CD14-positive monocyte (primary cell): Measurements from ENCODE around the gene MRPL9. TPM values are rescaled to one million over a fixed set of nuclear protein-coding genes. Genes with fewer than 3 reads are reported as not detected.

Source experiments
- DNase-seq, 3 donors: peaks; one replicate each; pipeline ENCODE4 v3.0.0-alpha.2; 2011 to 2022
- H2AFZ ChIP-seq: 2 replicates; pipeline ENCODE4 v1.6.0; 2012; ENCODE audit warnings: mild to moderate bottlenecking, low read depth, low read length, inconsistent platforms; ENCODE audit not compliant: insufficient read depth, poor library complexity, severe bottlenecking
- H3K27ac ChIP-seq, 2 donors: 1 replicate in 1 of 2; 2 replicates in 1 of 2; pipeline ENCODE4 v1.5.1; 2012 to 2013; ENCODE audit warnings: low read length in 2 of 2, control low read depth in 1 of 2, inconsistent platforms in 1 of 2, low read depth in 1 of 2, mild to moderate bottlenecking in 1 of 2
- H3K27me3 ChIP-seq, 2 donors: one replicate each; pipeline versions ENCODE4 v1.6.0 to v1.6.1; 2011 to 2013; ENCODE audit warnings: low read length in 2 of 2; ENCODE audit not compliant: control insufficient read depth in 2 of 2, insufficient read depth in 2 of 2
- H3K36me3 ChIP-seq, 2 donors: replicated peaks in 1 of 2; 1 replicate in 1 of 2; 2 replicates in 1 of 2; pipeline versions ENCODE4 v1.5.1 to v1.6.1; 2012 to 2013; ENCODE audit warnings: low read length in 2 of 2, control low read depth in 1 of 2, inconsistent platforms in 1 of 2, mild to moderate bottlenecking in 1 of 2; ENCODE audit not compliant: insufficient read depth in 2 of 2, control insufficient read depth in 1 of 2
- H3K4me1 ChIP-seq, 2 donors: 1 replicate in 1 of 2; 2 replicates in 1 of 2; pipeline versions ENCODE4 v1.5.1 to v1.6.1; 2012 to 2013; ENCODE audit warnings: low read length in 2 of 2, control low read depth in 1 of 2, inconsistent platforms in 1 of 2, mild to moderate bottlenecking in 1 of 2, moderate library complexity in 1 of 2; ENCODE audit not compliant: insufficient read depth in 2 of 2, control insufficient read depth in 1 of 2
- H3K4me2 ChIP-seq: replicated peaks from 2 replicates; pipeline ENCODE3; 2012; ENCODE audit warnings: low read length, moderate library complexity, mild to moderate bottlenecking; ENCODE audit not compliant: poor library complexity, severe bottlenecking; ENCODE audit errors: extremely low read depth
- H3K4me3 ChIP-seq, 3 experiments: fragments of 200-600 bp in 1 of 3; sonication (generic) in 1 of 3; replicated peaks in 1 of 3; 1 replicate in 2 of 3; 2 replicates in 1 of 3; pipeline ENCODE4 v1.5.1; 2011 to 2013; ENCODE audit warnings: low read length in 3 of 3, mild to moderate bottlenecking in 3 of 3, control low read depth in 2 of 3, low read depth in 2 of 3, inconsistent platforms in 1 of 3, moderate library complexity in 1 of 3
- H3K79me2 ChIP-seq: 2 replicates; pipeline ENCODE4 v1.6.0; 2012; ENCODE audit warnings: mild to moderate bottlenecking, control low read depth, inconsistent platforms, low read length, moderate library complexity; ENCODE audit not compliant: insufficient read depth
- H3K9ac ChIP-seq: 2 replicates; pipeline ENCODE4 v1.6.0; 2017; ENCODE audit warnings: low read length, mild to moderate bottlenecking; ENCODE audit not compliant: insufficient read depth, poor library complexity, severe bottlenecking
- H3K9me3 ChIP-seq, 2 donors: replicated peaks in 1 of 2; 1 replicate in 1 of 2; 2 replicates in 1 of 2; pipeline versions ENCODE4 v1.5.1 to v1.6.1; 2012 to 2013; ENCODE audit warnings: low read length in 2 of 2, control low read depth in 1 of 2; ENCODE audit not compliant: control insufficient read depth in 1 of 2, insufficient read depth in 1 of 2
- H4K20me1 ChIP-seq: 2 replicates; pipeline ENCODE4 v1.6.0; 2012; ENCODE audit warnings: mild to moderate bottlenecking, low read length, control low read depth, moderate library complexity; ENCODE audit not compliant: insufficient read depth
- H3K27ac Mint-ChIP-seq, 7 donors: one replicate each; pipeline ENCODE4 v1.8.0; 2020; ENCODE audit warnings: mild to moderate bottlenecking in 7 of 7, mixed read lengths in 7 of 7, moderate library complexity in 6 of 7, inconsistent platforms in 2 of 7
- H3K27me3 Mint-ChIP-seq, 3 donors: one replicate each; pipeline ENCODE4 v1.8.0; 2021 to 2022; ENCODE audit warnings: low read depth in 3 of 3, mild to moderate bottlenecking in 3 of 3, mixed read lengths in 3 of 3, moderate library complexity in 3 of 3, inconsistent platforms in 1 of 3
- H3K36me3 Mint-ChIP-seq, 2 donors: one replicate each; pipeline ENCODE4 v1.8.0; 2020; ENCODE audit warnings: mixed read lengths in 2 of 2, inconsistent platforms in 1 of 2, mild to moderate bottlenecking in 1 of 2
- H3K4me1 Mint-ChIP-seq: one replicate; pipeline ENCODE4 v1.8.0; 2020; ENCODE audit warnings: mild to moderate bottlenecking, mixed read lengths
- H3K4me3 Mint-ChIP-seq, 2 donors: one replicate each; pipeline ENCODE4 v1.8.0; 2020; ENCODE audit warnings: mild to moderate bottlenecking in 2 of 2, mixed read lengths in 2 of 2, moderate library complexity in 1 of 2
- H3K9me3 Mint-ChIP-seq, 7 donors: one replicate each; pipeline ENCODE4 v1.8.0; 2020 to 2022; ENCODE audit warnings: mixed read lengths in 7 of 7, mild to moderate bottlenecking in 6 of 7, moderate library complexity in 6 of 7, inconsistent platforms in 2 of 7
- WGBS: methylation state at CpG from one replicate; pipeline ENCODE4 v1.1.5; 2013; ENCODE audit warnings: missing lambda C conversion rate; ENCODE audit not compliant: insufficient coverage; 5-methylcytosine and 5-hydroxymethylcytosine counted together
- intact Hi-C, 2 donors: fragments of 100-400 bp; cut with micrococcal nuclease; formaldehyde crosslinking; loops; one replicate each; pipeline versions ENCODE4 v1.15.0 to v1.15.1; 2023
- polyA plus RNA-seq, 3 donors: library from polyadenylated mRNA; depleted of rRNA in 1 of 3; unstranded in 2 of 3; stranded (reverse) in 1 of 3; fragments of 300-500 nt in 2 of 3; fragments of >200 nt in 1 of 3; fragmentation: Illumina TruSeq in 2 of 3; gene quantifications; 1 replicate in 2 of 3; 2 replicates in 1 of 3; pipeline ENCODE4 v1.2.3, GENCODE V29; 2012 to 2021
- TF ChIP-seq, protein P1 (sequence below): fragments of 200-600 bp; IDR thresholded peaks from one replicate; pipeline ENCODE4 v1.8.0; 2022; ENCODE audit warnings: antibody characterized with exemption, mild to moderate bottlenecking

Gene MRPL9
- polyA plus RNA-seq, 3 donors = 25.6 to 56.6 (median 56.4) TPM

DNA sequence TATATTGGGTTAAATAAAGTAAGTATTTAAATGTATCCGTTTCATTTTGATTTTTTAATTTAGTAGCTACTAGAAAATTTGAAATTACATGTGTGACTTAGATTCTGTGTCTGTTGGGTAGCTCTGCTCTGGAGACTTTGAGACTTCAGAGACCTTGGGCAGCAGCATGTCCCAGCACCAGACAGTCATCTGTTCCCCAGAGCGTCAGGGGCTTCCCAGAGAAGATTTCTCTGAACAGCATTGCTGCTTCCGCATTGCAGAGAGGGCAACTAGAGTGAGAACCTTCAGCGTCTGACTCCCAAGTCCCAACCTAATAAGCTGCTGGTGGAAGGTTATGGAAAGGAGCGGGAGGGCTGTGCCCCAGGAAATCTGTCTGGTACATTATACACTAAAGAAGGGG is 35.3 kb upstream of the MRPL9 start:
- Mint-ChIP-seq H3K4me3 (no peak overlapping the region), H3K27ac (no peak overlapping the region), H3K27me3 (peaks cover 17 to 26% (median 18%) of the 10 kb centered on the region in 3 donors), H3K36me3 (no peaks in the 10 kb centered on the region), H3K9me3 (no peaks in the 10 kb centered on the region), H3K4me1 (peaks cover 2% of the 10 kb centered on the region)
- peaks cover 5 to 15% of the 10 kb centered on the region in 2 donors for H3K27me3 ChIP-seq
- no peak overlapping the region for H3K4me2 ChIP-seq
- no peaks in the 10 kb centered on the region for H3K79me2 ChIP-seq
- no peak overlapping the region for H2AFZ ChIP-seq
- H4K20me1 ChIP-seq = no peaks in the 10 kb centered on the region
- no peaks in the 10 kb centered on the region for H3K4me1 ChIP-seq
- TF ChIP-seq, protein P1, sequence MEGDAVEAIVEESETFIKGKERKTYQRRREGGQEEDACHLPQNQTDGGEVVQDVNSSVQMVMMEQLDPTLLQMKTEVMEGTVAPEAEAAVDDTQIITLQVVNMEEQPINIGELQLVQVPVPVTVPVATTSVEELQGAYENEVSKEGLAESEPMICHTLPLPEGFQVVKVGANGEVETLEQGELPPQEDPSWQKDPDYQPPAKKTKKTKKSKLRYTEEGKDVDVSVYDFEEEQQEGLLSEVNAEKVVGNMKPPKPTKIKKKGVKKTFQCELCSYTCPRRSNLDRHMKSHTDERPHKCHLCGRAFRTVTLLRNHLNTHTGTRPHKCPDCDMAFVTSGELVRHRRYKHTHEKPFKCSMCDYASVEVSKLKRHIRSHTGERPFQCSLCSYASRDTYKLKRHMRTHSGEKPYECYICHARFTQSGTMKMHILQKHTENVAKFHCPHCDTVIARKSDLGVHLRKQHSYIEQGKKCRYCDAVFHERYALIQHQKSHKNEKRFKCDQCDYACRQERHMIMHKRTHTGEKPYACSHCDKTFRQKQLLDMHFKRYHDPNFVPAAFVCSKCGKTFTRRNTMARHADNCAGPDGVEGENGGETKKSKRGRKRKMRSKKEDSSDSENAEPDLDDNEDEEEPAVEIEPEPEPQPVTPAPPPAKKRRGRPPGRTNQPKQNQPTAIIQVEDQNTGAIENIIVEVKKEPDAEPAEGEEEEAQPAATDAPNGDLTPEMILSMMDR = no peak
- no peaks in the 10 kb centered on the region for H3K36me3 ChIP-seq
- H3K9ac ChIP-seq = no peak overlapping the region
- 89% methylated on average over 3 of the region's 5 CpGs for WGBS
- intact Hi-C loops = no loop called here
- DNase-seq = no peak
- H3K9me3 ChIP-seq = no peaks in the 10 kb centered on the region
- no peak overlapping the region for H3K4me3 ChIP-seq
- H3K27ac ChIP-seq = no peak overlapping the region

DNA sequence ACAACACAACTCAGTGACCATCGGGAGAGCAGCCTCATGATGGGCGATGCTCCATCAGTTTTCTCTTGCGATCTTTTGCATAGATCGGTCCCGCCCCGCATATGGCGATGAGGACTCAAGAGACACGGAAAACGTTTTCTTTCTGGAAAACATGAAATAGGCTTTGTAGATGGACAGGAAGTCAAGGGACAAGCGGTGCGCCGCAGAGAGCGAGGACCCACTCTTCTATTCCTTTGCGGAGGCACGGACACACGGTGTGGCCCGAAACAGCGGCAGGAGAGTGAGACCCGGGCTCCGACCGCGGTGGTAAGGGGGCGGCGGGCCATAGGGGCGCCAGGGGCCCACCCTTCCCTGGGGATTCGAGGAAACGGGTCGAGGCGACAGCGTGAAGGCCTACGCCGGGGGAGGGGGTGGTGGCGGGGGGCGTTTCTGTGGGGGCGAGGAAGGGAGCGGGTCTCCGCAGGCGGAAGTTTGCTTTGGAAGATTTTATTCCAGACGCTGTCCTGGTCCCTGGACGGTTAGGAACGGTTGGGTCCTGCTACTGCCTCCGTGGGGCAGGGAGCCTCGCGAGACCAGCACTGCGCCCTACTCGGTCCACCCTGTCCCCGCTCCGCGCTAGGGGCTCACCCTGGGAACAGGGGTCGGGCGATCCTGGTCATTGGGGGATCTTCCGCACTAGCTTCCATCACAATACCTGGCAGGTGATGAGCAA is 27.8 kb upstream of the MRPL9 start:
- Histone ChIP-seq H4K20me1 (no peaks in the 10 kb centered on the region), H3K9ac (peak overlapping the region; percentile 58), H3K79me2 (no peaks in the 10 kb centered on the region), H3K27ac (peak overlapping the region; percentile 6 to 47), H3K9me3 (no peaks in the 10 kb centered on the region), H3K4me3 (peak overlapping the region; percentile 82 to 89 (median 87)), H3K4me2 (peak overlapping the region; percentile 87), H3K36me3 (no peaks in the 10 kb centered on the region), H3K4me1 (peaks cover 16 to 21% of the 10 kb centered on the region in 2 donors), H2AFZ (peak overlapping the region; percentile 92), H3K27me3 (no peaks in the 10 kb centered on the region)
- intact Hi-C loops = no loop called here
- WGBS = under 1% methylated on average over 35 of the region's 52 CpGs
- TF ChIP-seq, protein P1 = no peak
- H3K4me3 Mint-ChIP-seq = peak overlapping the region; percentile 98 to 99
- peak in 2 of 3 donors; percentile 12 to 14 for DNase-seq
- H3K27ac Mint-ChIP-seq = peak overlapping the region; percentile 65 to 91 (median 75)
- H3K36me3 Mint-ChIP-seq = no peaks in the 10 kb centered on the region
- peaks cover 4 to 9% (median 4%) of the 10 kb centered on the region in 3 donors for H3K27me3 Mint-ChIP-seq
- no peaks in the 10 kb centered on the region for H3K9me3 Mint-ChIP-seq
- peaks cover 23% of the 10 kb centered on the region for H3K4me1 Mint-ChIP-seq
